ENCODE results near the gene ITK. TPM values are rescaled to one million over a fixed set of nuclear protein-coding genes. Genes with fewer than 3 reads are reported as not detected.

Gene ITK
- total RNA-seq, 4 donors from 2014 or later = 2.0 to 17.2 (median 5.3) TPM

GRCh38 chr5:157265714-157266285 lies 85.2 kb downstream of the ITK start, which contains the start of gene CYFIP2:
Gene CYFIP2, plus strand, starts transcription at chr5:157266123. Its CDS starts 19,239 bp downstream, at chr5:157285362.
- DNase-seq (ENCODE audit: low spot score) = no peak
- peak; percentile 90 for ATAC-seq (ENCODE audit: low FRiP score)
- no peak for TF ChIP-seq CTCF (IDR thresholded peaks at IDR 0.05)

- ATAC-seq (ENCODE audit: low FRiP score) = peak; percentile 46
These were observed 85.8 kb downstream of the ITK start for GRCh38 chr5:157266286-157267007.

GRCh38 chr5:157267025-157267424 lies 86.4 kb downstream of the ITK start:
- ATAC-seq (ENCODE audit: low FRiP score) (no peak), DNase-seq (ENCODE audit: low spot score) (no peak)
- no peak for TF ChIP-seq CTCF (IDR thresholded peaks at IDR 0.05)

More at GRCh38 chr5:157266286-157267007, 85.8 kb downstream of the ITK start:
- DNase-seq (ENCODE audit: low spot score) = no peak
- no peak for TF ChIP-seq CTCF (IDR thresholded peaks at IDR 0.05)

GRCh38 chr5:157267761-157268480 lies 87.3 kb downstream of the ITK start:
- no peak for ATAC-seq (ENCODE audit: low FRiP score)

GRCh38 chr5:157269165-157269671 lies 88.6 kb downstream of the ITK start:
- TF ChIP-seq CTCF (IDR thresholded peaks at IDR 0.05) = no peak
- no peak for DNase-seq (ENCODE audit: low spot score)
- ATAC-seq (ENCODE audit: low FRiP score) = no peak

More at GRCh38 chr5:157267761-157268480, 87.3 kb downstream of the ITK start:
- no peak for DNase-seq (ENCODE audit: low spot score)
- TF ChIP-seq CTCF (IDR thresholded peaks at IDR 0.05) = no peak

- no peak for DNase-seq (ENCODE audit: low spot score)
These were observed 89.2 kb downstream of the ITK start for GRCh38 chr5:157269761-157270272.

More at GRCh38 chr5:157269761-157270272, 89.2 kb downstream of the ITK start:
- no peak for ATAC-seq (ENCODE audit: low FRiP score)
- no peak for TF ChIP-seq CTCF (IDR thresholded peaks at IDR 0.05)
